Measurements from ENCODE around the gene OSBPL1A.

- TF ChIP-seq, protein P1, sequence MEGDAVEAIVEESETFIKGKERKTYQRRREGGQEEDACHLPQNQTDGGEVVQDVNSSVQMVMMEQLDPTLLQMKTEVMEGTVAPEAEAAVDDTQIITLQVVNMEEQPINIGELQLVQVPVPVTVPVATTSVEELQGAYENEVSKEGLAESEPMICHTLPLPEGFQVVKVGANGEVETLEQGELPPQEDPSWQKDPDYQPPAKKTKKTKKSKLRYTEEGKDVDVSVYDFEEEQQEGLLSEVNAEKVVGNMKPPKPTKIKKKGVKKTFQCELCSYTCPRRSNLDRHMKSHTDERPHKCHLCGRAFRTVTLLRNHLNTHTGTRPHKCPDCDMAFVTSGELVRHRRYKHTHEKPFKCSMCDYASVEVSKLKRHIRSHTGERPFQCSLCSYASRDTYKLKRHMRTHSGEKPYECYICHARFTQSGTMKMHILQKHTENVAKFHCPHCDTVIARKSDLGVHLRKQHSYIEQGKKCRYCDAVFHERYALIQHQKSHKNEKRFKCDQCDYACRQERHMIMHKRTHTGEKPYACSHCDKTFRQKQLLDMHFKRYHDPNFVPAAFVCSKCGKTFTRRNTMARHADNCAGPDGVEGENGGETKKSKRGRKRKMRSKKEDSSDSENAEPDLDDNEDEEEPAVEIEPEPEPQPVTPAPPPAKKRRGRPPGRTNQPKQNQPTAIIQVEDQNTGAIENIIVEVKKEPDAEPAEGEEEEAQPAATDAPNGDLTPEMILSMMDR (IDR thresholded peaks at IDR 0.05), result no peak
- TF ChIP-seq POLR2A (IDR thresholded peaks at IDR 0.05) (no peak), POLR2AphosphoS5 (IDR thresholded peaks at IDR 0.05) (no peak)
Observed at GRCh38 chr18:24198461-24198860, 199.2 kb downstream of the OSBPL1A start.

Data from transverse colon (tissue), 4 donors.